Skeletal muscle tissue (tissue), 4 donors: ENCODE data around the gene CABYR. TPM values are rescaled to one million over a fixed set of nuclear protein-coding genes. Genes with fewer than 3 reads are reported as not detected.

Source experiments
- H3K27ac ChIP-seq: one replicate; pipeline ENCODE4 v1.7.0; 2013; ENCODE audit warnings: mild to moderate bottlenecking, low read depth, low read length, inconsistent platforms
- H3K27me3 ChIP-seq, 3 donors: one replicate each; pipeline ENCODE4 v1.7.0; 2013; ENCODE audit warnings: low read length in 3 of 3; ENCODE audit not compliant: control insufficient read depth in 3 of 3, insufficient read depth in 3 of 3
- H3K36me3 ChIP-seq, 3 donors: one replicate each; pipeline ENCODE4 v1.7.0; 2013; ENCODE audit warnings: low read length in 3 of 3; ENCODE audit not compliant: control insufficient read depth in 3 of 3, insufficient read depth in 3 of 3
- H3K4me1 ChIP-seq, 3 donors: one replicate each; pipeline ENCODE4 v1.7.0; 2013; ENCODE audit warnings: low read length in 3 of 3, mild to moderate bottlenecking in 3 of 3; ENCODE audit not compliant: control insufficient read depth in 3 of 3, insufficient read depth in 3 of 3
- H3K4me3 ChIP-seq, 3 donors: one replicate each; pipeline ENCODE4 v1.7.0; 2013; ENCODE audit warnings: low read length in 3 of 3
- H3K9ac ChIP-seq, 3 donors: one replicate each; pipeline ENCODE4 v1.7.0; 2013; ENCODE audit warnings: low read length in 3 of 3, mild to moderate bottlenecking in 3 of 3, moderate library complexity in 2 of 3, low read depth in 1 of 3
- H3K9me3 ChIP-seq, 3 donors: one replicate each; pipeline ENCODE4 v1.7.0; 2013; ENCODE audit warnings: low read length in 3 of 3; ENCODE audit not compliant: control insufficient read depth in 3 of 3
- total RNA-seq: library from RNA; depleted of rRNA; stranded (reverse); fragments of >200 nt; gene quantifications from one replicate; pipeline ENCODE4 v1.2.3, GENCODE V29; 2014
- donor health status: Osteomylitis.

CABYR gene
- total RNA-seq, 1 donor from 2014 or later, result 3.1 TPM

DNA sequence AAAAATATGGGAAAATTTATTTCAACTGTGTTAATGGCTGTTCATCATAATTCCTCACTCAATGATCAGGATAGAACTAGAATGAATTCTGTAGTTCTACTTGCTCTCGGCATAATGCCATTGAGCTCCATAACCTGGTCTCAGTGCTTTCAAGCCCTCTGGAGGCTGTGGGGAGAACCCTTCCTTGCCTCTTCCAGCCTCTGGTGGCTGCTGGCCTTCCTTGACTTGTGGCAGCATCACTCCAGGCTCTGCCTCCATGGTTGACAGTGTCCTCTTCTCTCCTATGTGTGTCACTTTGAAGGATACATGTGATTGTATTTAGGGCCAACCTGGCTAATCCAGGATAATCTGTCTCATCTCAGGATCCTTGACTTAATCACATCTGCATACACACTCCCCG, 26.9 kb upstream of the CABYR start:
- H3K36me3 ChIP-seq, result no peaks in the 10 kb centered on the region
- H3K27me3 ChIP-seq, result no peaks in the 10 kb centered on the region
- H3K27ac ChIP-seq, result no peak overlapping the region
- no peaks in the 10 kb centered on the region for H3K4me1 ChIP-seq
- H3K9ac ChIP-seq, result no peak overlapping the region
- H3K4me3 ChIP-seq, result no peak overlapping the region
- no peaks in the 10 kb centered on the region for H3K9me3 ChIP-seq

DNA sequence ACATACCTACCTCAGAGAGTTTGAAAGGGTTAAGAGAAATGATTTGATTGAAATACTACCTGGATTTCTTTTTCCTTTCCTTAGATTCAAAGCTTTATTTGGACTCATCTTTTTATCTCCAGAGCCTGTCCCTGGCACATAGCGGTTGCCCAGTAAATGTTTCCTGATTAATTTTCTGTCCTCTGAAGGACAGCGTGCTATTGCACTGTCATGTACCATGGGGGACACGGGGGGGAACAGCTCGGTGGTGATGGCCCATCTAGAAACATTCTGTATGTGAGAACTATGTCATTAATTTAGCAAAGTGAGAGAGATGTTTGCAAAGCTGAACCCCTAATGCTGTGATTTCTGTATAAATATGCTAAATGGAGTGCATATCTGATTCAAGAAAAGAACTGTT, 26.4 kb upstream of the CABYR start:
- no peaks in the 10 kb centered on the region for H3K36me3 ChIP-seq
- H3K9ac ChIP-seq, result no peak overlapping the region
- H3K27ac ChIP-seq, result no peak overlapping the region
- no peaks in the 10 kb centered on the region for H3K9me3 ChIP-seq
- no peak overlapping the region for H3K4me3 ChIP-seq
- H3K4me1 ChIP-seq, result no peaks in the 10 kb centered on the region
- no peaks in the 10 kb centered on the region for H3K27me3 ChIP-seq

DNA sequence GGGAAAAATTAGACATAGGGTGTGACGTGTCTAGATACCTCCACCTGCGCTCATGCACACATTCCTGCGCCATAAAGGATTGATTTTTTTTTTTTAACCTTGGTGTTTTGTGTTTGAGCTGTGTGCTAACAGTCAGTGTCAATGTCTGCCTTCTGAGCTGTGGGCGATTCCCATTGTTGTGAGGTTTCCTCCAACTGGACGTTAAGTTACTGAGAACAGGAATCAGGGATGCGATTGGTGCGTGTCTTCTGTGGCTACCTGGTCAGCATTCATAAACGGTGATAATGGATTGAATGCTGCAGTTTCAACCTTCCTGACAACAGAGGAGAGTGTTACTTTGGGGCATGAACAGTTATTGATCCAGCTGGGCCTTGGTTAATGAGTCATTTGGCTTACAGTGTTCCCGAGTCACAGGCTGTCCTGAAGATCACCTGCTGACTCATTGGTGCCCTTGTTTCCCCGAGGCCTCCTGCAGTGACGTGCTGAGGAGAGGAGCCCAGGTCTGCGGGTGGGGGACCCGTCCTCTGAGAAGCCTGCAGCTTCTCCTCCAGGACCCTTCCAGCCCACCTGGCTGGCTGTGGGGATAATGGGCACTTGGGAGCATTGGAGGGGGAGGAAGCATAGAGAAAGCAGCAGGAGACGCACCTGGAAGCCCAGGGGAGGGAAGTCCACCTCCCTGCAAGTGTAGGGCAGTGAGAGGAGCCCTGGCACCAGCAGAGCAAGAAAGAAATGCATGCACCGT, 25.8 kb upstream of the CABYR start:
- Histone ChIP-seq H3K9ac (no peak overlapping the region), H3K4me1 (no peaks in the 10 kb centered on the region), H3K9me3 (no peaks in the 10 kb centered on the region), H3K27me3 (no peaks in the 10 kb centered on the region), H3K27ac (no peak overlapping the region), H3K36me3 (no peaks in the 10 kb centered on the region), H3K4me3 (no peak overlapping the region)

DNA sequence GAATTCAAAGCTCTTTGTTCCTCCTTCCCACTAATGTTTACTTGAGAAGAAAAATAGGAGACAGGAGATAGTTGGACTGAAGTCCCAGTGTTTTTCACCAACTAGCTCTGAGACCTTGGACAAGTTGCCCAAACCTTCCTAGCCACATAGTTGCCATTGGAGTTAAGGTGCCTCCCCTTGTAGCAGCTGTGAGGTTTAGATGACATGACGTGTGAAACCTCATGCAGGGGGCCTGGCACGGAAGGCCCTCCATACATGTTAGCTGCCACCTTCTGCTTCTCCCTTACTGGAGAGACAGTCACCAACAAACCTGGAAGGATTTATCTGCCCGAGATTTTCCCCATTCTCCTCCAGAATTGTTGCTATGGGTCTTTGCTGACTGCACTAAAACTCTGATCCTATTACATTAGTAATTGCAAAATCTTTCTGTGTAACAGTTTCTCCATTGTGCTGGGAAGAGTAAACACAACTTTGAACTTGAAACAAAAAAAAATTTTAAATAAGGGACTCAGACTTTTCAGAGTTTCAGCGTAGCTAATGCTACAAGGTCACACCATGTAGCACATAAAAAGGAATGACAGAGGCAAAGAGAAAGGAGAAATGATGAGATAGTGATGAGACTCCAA, 23.8 kb upstream of the CABYR start:
- Histone ChIP-seq H3K27ac (no peak overlapping the region), H3K36me3 (no peaks in the 10 kb centered on the region), H3K9ac (peak overlapping the region in 1 of 3 donors; percentile 43), H3K4me1 (no peaks in the 10 kb centered on the region), H3K4me3 (no peak overlapping the region), H3K27me3 (no peaks in the 10 kb centered on the region), H3K9me3 (no peaks in the 10 kb centered on the region)

DNA sequence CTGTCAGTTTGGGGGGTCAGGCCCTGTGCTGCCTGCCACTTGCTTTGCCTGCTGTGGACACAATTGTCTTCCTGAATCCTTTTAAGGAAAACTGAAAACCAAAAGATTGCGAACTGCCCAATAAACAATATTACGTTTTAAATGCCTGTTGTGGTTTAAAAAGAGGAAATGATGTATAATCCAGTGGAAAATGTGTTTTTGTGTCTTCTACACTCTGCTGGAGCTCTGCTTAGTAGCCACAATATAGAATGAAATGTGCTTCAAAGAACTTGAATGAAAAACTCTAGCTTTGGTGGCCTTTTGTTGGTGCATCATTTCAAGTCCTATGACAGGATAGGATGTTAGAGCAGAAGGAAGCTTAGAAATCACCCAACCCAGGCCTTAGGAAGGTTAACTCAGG, 23.2 kb upstream of the CABYR start:
- Histone ChIP-seq H3K4me1 (no peaks in the 10 kb centered on the region), H3K4me3 (no peak overlapping the region), H3K27me3 (no peaks in the 10 kb centered on the region), H3K27ac (no peak overlapping the region), H3K36me3 (no peaks in the 10 kb centered on the region), H3K9me3 (no peaks in the 10 kb centered on the region), H3K9ac (peak overlapping the region in 1 of 3 donors; percentile 43)

DNA sequence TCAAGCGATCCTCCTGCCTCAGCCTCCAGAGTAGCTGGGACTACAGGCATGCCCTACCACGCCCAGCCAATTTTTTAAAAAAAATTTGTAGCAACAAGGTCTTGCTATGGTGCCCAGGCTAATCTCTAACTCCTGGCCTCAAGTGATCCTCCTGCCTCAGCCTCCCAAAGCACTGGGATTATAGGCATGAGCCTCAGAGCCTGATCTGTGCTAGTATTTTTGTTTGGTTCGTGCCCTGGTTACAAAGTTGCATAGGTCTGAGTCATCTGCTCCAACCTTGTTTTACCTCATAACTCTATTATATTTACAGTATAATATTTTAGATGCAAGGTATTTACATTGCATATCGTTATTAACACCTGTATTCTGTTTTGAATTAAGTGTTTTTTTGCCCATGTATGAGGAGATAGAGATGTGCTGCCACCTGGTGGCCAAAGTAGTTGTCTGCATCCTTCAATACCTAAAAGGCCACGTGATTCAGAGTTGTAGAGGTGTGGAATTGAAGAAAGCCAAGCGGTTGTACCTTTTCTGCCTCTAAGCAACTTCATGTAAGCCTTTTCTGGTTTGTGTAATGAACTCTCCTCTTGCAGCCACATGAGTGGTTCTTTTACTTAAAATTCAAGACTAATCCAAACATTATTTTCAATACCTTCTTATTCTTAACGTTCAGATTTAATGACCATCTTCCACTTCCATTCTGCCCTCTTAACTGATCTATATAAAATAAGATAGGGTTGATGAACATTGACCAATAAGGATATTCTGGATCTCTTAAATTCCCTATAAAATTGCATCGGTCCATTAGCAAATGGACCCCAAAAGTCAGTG, 19.9 kb upstream of the CABYR start:
- Histone ChIP-seq H3K36me3 (no peaks in the 10 kb centered on the region), H3K9ac (no peak overlapping the region), H3K4me1 (no peaks in the 10 kb centered on the region)

DNA sequence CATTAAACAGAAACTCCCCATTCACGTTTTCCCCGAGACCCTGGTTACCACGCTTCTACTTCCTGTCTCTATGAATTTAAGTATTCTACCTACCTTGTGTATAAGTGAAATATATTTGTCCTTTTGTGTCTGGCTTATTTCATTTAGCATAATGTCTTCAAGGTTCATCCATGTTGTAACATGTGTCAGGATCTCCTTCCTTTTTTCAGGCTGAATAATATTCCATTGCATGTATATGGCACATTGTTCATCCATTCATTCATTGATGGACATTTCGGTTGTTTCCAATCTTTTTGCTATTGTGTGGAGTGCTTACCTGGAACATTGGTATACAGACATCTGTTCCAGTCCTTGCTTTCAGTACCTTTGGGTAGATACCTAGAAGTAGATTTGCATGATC, 18.2 kb upstream of the CABYR start:
- no peaks in the 10 kb centered on the region for H3K36me3 ChIP-seq
- no peaks in the 10 kb centered on the region for H3K4me1 ChIP-seq
- H3K27ac ChIP-seq, result no peak overlapping the region
- H3K27me3 ChIP-seq, result no peaks in the 10 kb centered on the region
- H3K9ac ChIP-seq, result no peak overlapping the region
- H3K9me3 ChIP-seq, result no peaks in the 10 kb centered on the region
- no peak overlapping the region for H3K4me3 ChIP-seq

More for the DNA sequence above, 19.9 kb upstream of the CABYR start:
- Histone ChIP-seq H3K4me3 (no peak overlapping the region), H3K27ac (no peak overlapping the region), H3K27me3 (no peaks in the 10 kb centered on the region), H3K9me3 (no peaks in the 10 kb centered on the region)

DNA sequence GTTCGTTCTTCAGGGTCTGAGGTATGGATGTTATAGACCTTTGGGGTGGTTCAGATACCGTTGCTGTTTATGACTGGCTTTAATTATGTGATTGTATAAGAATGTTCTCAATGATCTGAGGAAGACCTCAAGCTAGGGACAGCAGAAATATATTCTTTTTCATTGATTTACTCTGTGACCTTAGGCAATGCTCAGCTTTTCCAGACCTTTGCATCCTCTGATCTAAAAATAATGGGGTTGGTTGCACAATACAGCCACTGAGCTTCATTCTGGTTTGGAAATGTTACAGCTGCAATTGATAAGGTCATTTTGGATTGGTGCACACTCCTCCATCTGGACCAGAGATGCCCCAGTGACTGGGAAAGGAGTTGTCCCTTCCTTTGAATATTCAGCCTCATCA, 17.2 kb upstream of the CABYR start:
- H3K9ac ChIP-seq, result no peak overlapping the region
- H3K9me3 ChIP-seq, result no peaks in the 10 kb centered on the region
- H3K4me3 ChIP-seq, result no peak overlapping the region
- H3K27me3 ChIP-seq, result no peaks in the 10 kb centered on the region
- H3K27ac ChIP-seq, result no peak overlapping the region
- H3K36me3 ChIP-seq, result no peaks in the 10 kb centered on the region
- H3K4me1 ChIP-seq, result no peaks in the 10 kb centered on the region

DNA sequence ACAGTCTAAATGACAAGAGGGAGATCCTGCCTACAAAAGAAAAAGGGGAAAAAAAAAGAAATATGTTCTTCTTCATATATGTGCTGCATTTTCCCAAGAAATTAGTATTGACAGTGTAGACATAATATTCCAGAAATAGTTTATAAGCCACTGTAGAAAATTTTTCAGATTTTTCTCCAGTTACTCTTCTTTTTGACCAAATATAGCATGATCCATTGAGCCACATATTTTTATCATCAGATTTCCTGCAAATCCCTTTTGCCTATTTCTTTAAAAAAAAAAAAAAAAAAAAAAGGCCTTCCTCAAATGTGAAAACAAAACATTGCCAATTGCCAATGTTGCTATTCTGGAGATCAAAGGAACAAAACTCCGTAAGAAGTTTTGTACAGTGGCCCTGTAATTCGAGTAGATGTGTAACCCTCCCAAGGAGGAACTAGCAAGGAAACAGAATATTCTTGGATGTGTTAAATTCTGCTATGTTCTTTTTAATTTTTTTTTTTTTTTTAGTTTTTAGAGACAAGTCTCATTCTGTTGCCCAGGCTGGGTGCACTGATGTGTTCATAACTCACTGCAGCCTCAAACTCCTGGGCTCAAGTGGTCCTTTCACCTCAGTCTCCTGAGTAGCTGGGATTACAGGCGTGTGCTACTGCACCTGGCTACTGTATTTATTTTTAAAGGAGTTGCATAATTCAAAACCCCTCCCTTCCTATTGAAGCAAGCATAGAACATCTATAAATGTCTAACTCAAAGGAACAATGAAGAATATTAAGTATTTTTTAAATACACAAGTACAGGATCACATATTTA, 12.5 kb upstream of the CABYR start:
- Histone ChIP-seq H3K4me1 (no peaks in the 10 kb centered on the region), H3K4me3 (no peak overlapping the region), H3K36me3 (no peaks in the 10 kb centered on the region), H3K9me3 (no peaks in the 10 kb centered on the region), H3K27me3 (no peaks in the 10 kb centered on the region), H3K9ac (no peak overlapping the region), H3K27ac (no peak overlapping the region)
